Ovary (tissue), 9 donors: ENCODE data around the gene PTPA. TPM values are rescaled to one million over a fixed set of nuclear protein-coding genes. Genes with fewer than 3 reads are reported as not detected.
A peak's percentile ranks its signal among the peaks of the same experiment; 100 is the strongest.

Experiments
- DNase-seq, 5 donors: peaks; one replicate each; pipeline ENCODE4 v3.0.0-alpha.2; 2019 to 2020
- H3K27ac ChIP-seq, 2 donors: fragments of 200-600 bp; one replicate each; pipeline versions ENCODE4 v1.5.1 to v1.8.0; 2019 to 2022
- H3K27me3 ChIP-seq: fragments of 200-600 bp; one replicate; pipeline ENCODE4 v1.8.0; 2022
- H3K36me3 ChIP-seq: fragments of 200-600 bp; sonication (generic); one replicate; pipeline ENCODE4 v1.5.1; 2019
- H3K4me1 ChIP-seq: one replicate; pipeline ENCODE4 v1.8.1; 2013; ENCODE audit warnings: mild to moderate bottlenecking, moderate library complexity; ENCODE audit not compliant: insufficient read depth
- H3K4me3 ChIP-seq: fragments of 200-600 bp; sonication (generic); one replicate; pipeline ENCODE4 v1.5.1; 2017
- H3K9me3 ChIP-seq, 2 donors: fragments of 200-600 bp in 1 of 2; sonication (generic) in 1 of 2; one replicate each; pipeline versions ENCODE4 v1.5.1 to v1.8.1; 2013 to 2019; ENCODE audit warnings: mild to moderate bottlenecking in 1 of 2, moderate library complexity in 1 of 2
- CTCF ChIP-seq, 3 donors: fragments of 450-650 bp in 2 of 3; fragments of 200-600 bp in 1 of 3; IDR thresholded peaks; one replicate each; pipeline versions ENCODE4 v1.5.1 to v1.8.0; 2016 to 2022; ENCODE audit warnings: antibody characterized with exemption in 3 of 3, mild to moderate bottlenecking in 1 of 3
- EP300 ChIP-seq: sonication (generic); formaldehyde crosslinking; IDR thresholded peaks from one replicate; pipeline ENCODE4 v1.6.1; 2017; ENCODE audit warnings: antibody characterized with exemption
- POLR2A ChIP-seq: fragments of 450-650 bp; IDR thresholded peaks from one replicate; pipeline ENCODE4 v1.6.1; 2017; ENCODE audit warnings: antibody characterized with exemption, mild to moderate bottlenecking, moderate library complexity
- WGBS, 3 donors: extraction: QIAGEN DNeasy Blood & Tissue Kit in 1 of 3; methylation state at CpG; one replicate each; pipeline versions ENCODE4 v1.1.5 to v1.1.7; 2013 to 2017; 5-methylcytosine and 5-hydroxymethylcytosine counted together
- intact Hi-C, 4 donors: fragments of 100-400 bp; cut with DNase I; formaldehyde crosslinking; loops; one replicate each; pipeline versions ENCODE4 v1.11.0 to v1.15.1; 2022 to 2023
- polyA plus RNA-seq, 2 donors: library from polyadenylated mRNA; stranded (reverse); fragments of 200-250 nt in 1 of 2; fragments of 350-450 nt in 1 of 2; fragmentation: Illumina TruSeq in 1 of 2; extraction: RNeasy Lipid Tissue Mini Kit (QIAGEN cat#74804) in 1 of 2; gene quantifications; one replicate each; pipeline ENCODE4 v1.2.3, GENCODE V29; 2013 to 2014
- total RNA-seq, 7 donors: library from RNA; depleted of rRNA in 2 of 7; stranded (reverse); fragments of >200 nt in 2 of 7; fragmentation: NEBNext Ultra II Directional in 3 of 7; extraction: Animal tissue kit (Norgen Biotek cat#: 25700) in 3 of 7; gene quantifications; one replicate each; pipeline versions ENCODE4 v1.1.0 to v1.2.4, GENCODE V29; 2016 to 2023
- donor health status: DM: no; HTN: no; CAD: no; lungs with moderate emphysema.
- donor health status: DM: no; HTN: no; CAD: no.
- donor health status: Bipolar disorder and iron deficiency.
- donor health status: DM: yes; HTN: yes; CAD: no.
- donor health status: DM: no; HTN: no; CAD: no.
- donor health status: DM: yes; HTN: yes; CAD: no.

Gene PTPA
- total and polyA plus RNA-seq, 9 donors = 32.1 to 107 (median 89.2) TPM

- no peak overlapping the region for H3K4me3 ChIP-seq
- no peak for DNase-seq
- no peaks in the 10 kb centered on the region for H3K9me3 ChIP-seq
- no peaks in the 10 kb centered on the region for H3K36me3 ChIP-seq
- H3K27ac ChIP-seq = no peak overlapping the region
- H3K4me1 ChIP-seq = peaks cover 3% of the 10 kb centered on the region
- 82 to 90% (median 85%) methylated on average over 17 of the region's 17 CpGs for WGBS, 3 donors
- intact Hi-C loops = no loop called here
- no peaks in the 10 kb centered on the region for H3K27me3 ChIP-seq
- TF ChIP-seq CTCF (IDR thresholded peaks at IDR 0.05) (no peak), POLR2A (no peak), EP300 (no peak)
Measured at GRCh38 chr9:129105857-129106694, 5.1 kb upstream of the PTPA start.

GRCh38 chr9:129107651-129108050, 3.6 kb upstream of the PTPA start:
- WGBS, 3 donors = 86 to 92% (median 90%) methylated on average over 13 of the region's 13 CpGs
- H3K36me3 ChIP-seq = no peaks in the 10 kb centered on the region
- no peaks in the 10 kb centered on the region for H3K27me3 ChIP-seq
- DNase-seq = no peak
- no peak for TF ChIP-seq CTCF (IDR thresholded peaks at IDR 0.05)
- TF ChIP-seq POLR2A = no peak
- no peak for TF ChIP-seq EP300
- H3K9me3 ChIP-seq = no peaks in the 10 kb centered on the region
- intact Hi-C loops = no loop called here
- no peak overlapping the region for H3K27ac ChIP-seq
- no peak overlapping the region for H3K4me3 ChIP-seq
- peaks cover 5% of the 10 kb centered on the region for H3K4me1 ChIP-seq

- Histone ChIP-seq H3K36me3 (no peaks in the 10 kb centered on the region), H3K27me3 (no peaks in the 10 kb centered on the region), H3K4me3 (no peak overlapping the region), H3K27ac (no peak overlapping the region), H3K9me3 (no peaks in the 10 kb centered on the region), H3K4me1 (peaks cover 5% of the 10 kb centered on the region)
- WGBS, 3 donors = 90 to 94% (median 91%) methylated on average over 13 of the region's 13 CpGs
- intact Hi-C loops = no loop called here
- no peak for DNase-seq
- TF ChIP-seq POLR2A = no peak
- TF ChIP-seq EP300 = no peak
- TF ChIP-seq CTCF (IDR thresholded peaks at IDR 0.05) = no peak
Measured at GRCh38 chr9:129108083-129108804, 3.0 kb upstream of the PTPA start.

GRCh38 chr9:129108805-129109536, 2.2 kb upstream of the PTPA start:
- TF ChIP-seq POLR2A (no peak), CTCF (IDR thresholded peaks at IDR 0.05) (no peak), EP300 (no peak)
- Histone ChIP-seq H3K36me3 (no peaks in the 10 kb centered on the region), H3K9me3 (no peaks in the 10 kb centered on the region), H3K27ac (no peak overlapping the region), H3K4me1 (peaks cover 5% of the 10 kb centered on the region), H3K27me3 (no peaks in the 10 kb centered on the region), H3K4me3 (peak overlapping the region; percentile 78)
- WGBS, 3 donors = 78 to 85% (median 84%) methylated on average over 10 of the region's 10 CpGs
- intact Hi-C loops = no loop called here
- no peak for DNase-seq
